Measurements from ENCODE around the gene AUTS2.
A peak's percentile ranks its signal among the peaks of the same experiment; 100 is the strongest.

AUTS2 gene

DNA sequence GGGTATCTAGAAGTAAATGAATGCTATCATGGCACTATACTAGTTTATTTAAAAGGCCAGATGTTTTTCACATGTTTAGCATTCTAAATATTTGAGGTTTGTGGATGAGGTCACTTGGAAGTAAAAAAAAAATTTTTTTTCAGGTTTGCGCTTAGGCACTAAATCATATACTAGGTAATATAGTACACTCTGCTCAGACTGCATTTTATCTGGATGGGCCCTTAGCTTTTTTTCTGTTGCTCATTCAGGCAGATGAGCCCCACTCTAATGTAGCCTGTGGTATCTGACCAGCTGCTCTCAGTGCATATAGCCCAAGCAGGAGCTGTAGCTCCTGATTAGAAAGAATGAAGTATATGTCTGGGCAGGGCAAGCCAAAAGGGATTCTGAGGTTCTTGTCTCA lies 210.1 kb downstream of the AUTS2 start:
- TF ChIP-seq CTCF (IDR thresholded peaks at IDR 0.05; ENCODE audit: insufficient read depth, low read depth, low read length, missing control alignments) = no peak
- no peak overlapping the region for H3K4me3 ChIP-seq (ENCODE audit: low read depth, low read length)
- no peak for DNase-seq (ENCODE audit: low read depth)

- no peak for TF ChIP-seq CTCF (IDR thresholded peaks at IDR 0.05; ENCODE audit: insufficient read depth, low read depth, low read length, missing control alignments)
- DNase-seq (ENCODE audit: low read depth) = no peak
- no peak overlapping the region for H3K4me3 ChIP-seq (ENCODE audit: low read depth, low read length)
These were observed 213.4 kb downstream of the AUTS2 start for GRCh38 chr7:69811476-69812308.

- H3K4me3 ChIP-seq (ENCODE audit: low read depth, low read length) = no peak overlapping the region
- DNase-seq (ENCODE audit: low read depth) = no peak
- no peak for TF ChIP-seq CTCF (IDR thresholded peaks at IDR 0.05; ENCODE audit: insufficient read depth, low read depth, low read length, missing control alignments)
These were observed 214.5 kb downstream of the AUTS2 start for GRCh38 chr7:69812756-69813155.

- no peak for TF ChIP-seq CTCF (IDR thresholded peaks at IDR 0.05; ENCODE audit: insufficient read depth, low read depth, low read length, missing control alignments)
- no peak overlapping the region for H3K4me3 ChIP-seq (ENCODE audit: low read depth, low read length)
- DNase-seq (ENCODE audit: low read depth) = peak; percentile 22
These were observed 215.5 kb downstream of the AUTS2 start for GRCh38 chr7:69813637-69814240.

DNA sequence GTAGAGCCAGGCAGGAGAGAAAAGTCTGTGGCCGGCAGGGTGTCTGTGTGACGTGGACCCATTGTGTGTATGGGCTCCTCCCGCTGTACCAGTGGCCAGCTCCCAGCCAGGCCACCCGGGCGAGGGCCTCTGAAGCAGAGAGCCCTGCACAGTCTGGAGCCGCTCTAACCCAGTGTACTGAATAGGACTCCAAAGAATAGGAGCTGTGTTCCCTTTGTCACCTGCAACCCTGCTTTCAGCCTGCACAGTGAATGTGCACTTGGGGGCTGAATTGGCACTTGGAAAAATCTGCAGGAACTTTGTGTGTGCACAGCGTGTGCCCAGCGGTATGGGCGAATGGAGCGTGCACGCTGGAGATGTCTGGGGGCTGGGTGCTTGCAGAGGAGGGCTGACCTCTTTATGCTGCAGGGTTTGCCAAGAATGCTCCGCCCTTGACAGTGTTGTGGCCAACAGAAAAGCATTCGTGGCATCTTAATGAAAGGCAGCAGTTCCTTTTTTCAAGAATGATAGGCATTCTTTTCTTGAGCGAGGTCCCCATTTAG lies 216.2 kb downstream of the AUTS2 start:
- no peak for DNase-seq (ENCODE audit: low read depth)
- no peak for TF ChIP-seq CTCF (IDR thresholded peaks at IDR 0.05; ENCODE audit: insufficient read depth, low read depth, low read length, missing control alignments)
- H3K4me3 ChIP-seq (ENCODE audit: low read depth, low read length) = no peak overlapping the region

DNA sequence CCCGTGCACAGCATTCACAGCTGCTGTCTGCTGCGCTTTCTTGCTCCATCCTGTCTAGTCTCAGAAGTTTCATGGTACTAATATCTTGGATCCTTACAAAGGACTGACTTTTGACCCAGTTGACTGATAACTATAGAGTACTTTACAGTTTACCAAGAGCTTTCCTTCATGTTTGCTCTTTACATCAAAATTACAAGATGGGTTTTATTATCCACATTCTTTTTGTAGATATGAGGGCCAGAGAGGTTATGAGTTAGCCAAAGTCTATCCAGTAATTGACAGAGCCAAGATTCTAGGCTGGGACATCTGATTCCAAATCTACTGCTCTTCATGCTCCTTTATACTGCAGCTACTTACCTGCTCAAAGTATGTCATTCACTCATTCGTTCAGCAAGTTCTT lies 218.2 kb downstream of the AUTS2 start:
- no peak for DNase-seq (ENCODE audit: low read depth)
- no peak overlapping the region for H3K4me3 ChIP-seq (ENCODE audit: low read depth, low read length)
- TF ChIP-seq CTCF (IDR thresholded peaks at IDR 0.05; ENCODE audit: insufficient read depth, low read depth, low read length, missing control alignments) = no peak
